HepG2 (cell line): ENCODE results near the gene MBLAC2. TPM values are rescaled to one million over a fixed set of nuclear protein-coding genes. Genes with fewer than 3 reads are reported as not detected.

Experiments used
- ARHGAP35 ChIP-seq: sonication (generic); formaldehyde crosslinking; IDR thresholded peaks from 2 replicates; pipeline ENCODE4 v1.9.0; 2022; ENCODE audit warnings: mild to moderate bottlenecking, inconsistent platforms, moderate library complexity, missing genetic modification reagents, borderline replicate concordance
- CBX5 ChIP-seq: sonication (generic); formaldehyde crosslinking; IDR thresholded peaks from 2 replicates; pipeline ENCODE4 v1.4.0; 2020; ENCODE audit warnings: missing genetic modification reagents, borderline replicate concordance
- CHCHD3 ChIP-seq: sonication (generic); formaldehyde crosslinking; IDR thresholded peaks from 2 replicates; pipeline ENCODE4 v1.8.0; 2022; ENCODE audit warnings: mild to moderate bottlenecking, missing genetic modification reagents, moderate library complexity
- ELF4 ChIP-seq: sonication (generic); formaldehyde crosslinking; IDR thresholded peaks from 2 replicates; pipeline ENCODE4 v1.5.0; 2020; ENCODE audit warnings: missing genetic modification reagents, mild to moderate bottlenecking, moderate library complexity, borderline replicate concordance
- ETV6 ChIP-seq: sonication (generic); formaldehyde crosslinking; conservative IDR thresholded peaks from 2 replicates; pipeline ENCODE4 v1.4.0; 2020; ENCODE audit warnings: missing genetic modification reagents
- GATA4 ChIP-seq: sonication (generic); IDR thresholded peaks from 2 replicates; pipeline ENCODE4 v1.6.1; 2016; ENCODE audit warnings: antibody characterized with exemption, low read depth, borderline replicate concordance
- MED13 ChIP-seq: sonication (generic); formaldehyde crosslinking; IDR thresholded peaks from 2 replicates; pipeline ENCODE4 v1.5.0; 2020; ENCODE audit warnings: missing genetic modification reagents
- MTF2 ChIP-seq: sonication (generic); formaldehyde crosslinking; IDR thresholded peaks from 2 replicates; pipeline ENCODE4 v1.5.0; 2020; ENCODE audit warnings: missing genetic modification reagents, borderline replicate concordance
- NR2C2 ChIP-seq: sonication (generic); formaldehyde crosslinking; IDR thresholded peaks from 2 replicates; pipeline ENCODE4 v1.4.0; 2020; ENCODE audit warnings: missing genetic modification reagents, mild to moderate bottlenecking, moderate library complexity, borderline replicate concordance
- PHF5A ChIP-seq: IDR thresholded peaks from one replicate; pipeline ENCODE4 v1.6.1; 2018; ENCODE audit warnings: low read depth, missing genetic modification reagents; ENCODE audit not compliant: unreplicated experiment
- STAG1 ChIP-seq: sonication (generic); formaldehyde crosslinking; IDR thresholded peaks from 2 replicates; pipeline ENCODE4 v1.4.0; 2020; ENCODE audit warnings: missing genetic modification reagents
- TBP ChIP-seq: sonication (generic); formaldehyde crosslinking; IDR thresholded peaks from 2 replicates; pipeline ENCODE4 v1.5.0; 2020; ENCODE audit warnings: missing genetic modification reagents
- ZBTB42 ChIP-seq: sonication (generic); formaldehyde crosslinking; IDR thresholded peaks from 2 replicates; pipeline ENCODE4 v1.5.0; 2020; ENCODE audit warnings: mild to moderate bottlenecking, missing genetic modification reagents
- polyA plus RNA-seq, 8 experiments: library from polyadenylated mRNA; depleted of rRNA in 3 of 8; stranded (reverse) in 7 of 8; unstranded in 1 of 8; fragments of >200 nt; fragmentation: Illumina TruSeq in 4 of 8; extraction: Trizol in 4 of 8; gene quantifications; 2 replicates each; pipeline versions ENCODE4 v1.2.1 to v1.2.3, GENCODE V29; 2011 to 2016; ENCODE audit warnings: low read depth in 4 of 8, missing spikeins in 1 of 8, mixed read lengths in 1 of 8; ENCODE audit not compliant: insufficient read depth in 1 of 8
- total RNA-seq, 5 experiments: library from RNA; depleted of rRNA; stranded (reverse); fragments of >200 nt; fragmentation: Illumina TruSeq; extraction: Trizol; gene quantifications; 2 replicates each; pipeline ENCODE4 v1.2.3, GENCODE V29; 2016; ENCODE audit warnings: low read depth in 1 of 5
- TF ChIP-seq, protein P1 (sequence below): sonication (generic); formaldehyde crosslinking; IDR thresholded peaks from 2 replicates; pipeline ENCODE4 v1.4.0; 2020; ENCODE audit warnings: missing genetic modification reagents
- TF ChIP-seq, protein P2 (sequence below): sonication (generic); formaldehyde crosslinking; IDR thresholded peaks from 2 replicates; pipeline ENCODE4 v1.4.0; 2020; ENCODE audit warnings: missing genetic modification reagents, borderline replicate concordance
- TF ChIP-seq, protein P3 (sequence below): sonication (generic); formaldehyde crosslinking; IDR thresholded peaks from 2 replicates; pipeline ENCODE4 v1.8.0; 2022; ENCODE audit warnings: mild to moderate bottlenecking, missing genetic modification reagents, moderate library complexity
- TF ChIP-seq, protein P4 (sequence below): sonication (generic); formaldehyde crosslinking; IDR thresholded peaks from 2 replicates; pipeline ENCODE4 v1.5.0; 2020; ENCODE audit warnings: missing genetic modification reagents
- TF ChIP-seq, protein P5 (sequence below): sonication (generic); formaldehyde crosslinking; IDR thresholded peaks from 2 replicates; pipeline ENCODE4 v1.5.0; 2020; ENCODE audit warnings: missing genetic modification reagents

Gene MBLAC2
- total and polyA plus RNA-seq, 2 of the 13 experiments (the other 11 are each of a cell fraction or from before 2014, with no cell fraction given) = 2.9 to 4.1 TPM

DNA sequence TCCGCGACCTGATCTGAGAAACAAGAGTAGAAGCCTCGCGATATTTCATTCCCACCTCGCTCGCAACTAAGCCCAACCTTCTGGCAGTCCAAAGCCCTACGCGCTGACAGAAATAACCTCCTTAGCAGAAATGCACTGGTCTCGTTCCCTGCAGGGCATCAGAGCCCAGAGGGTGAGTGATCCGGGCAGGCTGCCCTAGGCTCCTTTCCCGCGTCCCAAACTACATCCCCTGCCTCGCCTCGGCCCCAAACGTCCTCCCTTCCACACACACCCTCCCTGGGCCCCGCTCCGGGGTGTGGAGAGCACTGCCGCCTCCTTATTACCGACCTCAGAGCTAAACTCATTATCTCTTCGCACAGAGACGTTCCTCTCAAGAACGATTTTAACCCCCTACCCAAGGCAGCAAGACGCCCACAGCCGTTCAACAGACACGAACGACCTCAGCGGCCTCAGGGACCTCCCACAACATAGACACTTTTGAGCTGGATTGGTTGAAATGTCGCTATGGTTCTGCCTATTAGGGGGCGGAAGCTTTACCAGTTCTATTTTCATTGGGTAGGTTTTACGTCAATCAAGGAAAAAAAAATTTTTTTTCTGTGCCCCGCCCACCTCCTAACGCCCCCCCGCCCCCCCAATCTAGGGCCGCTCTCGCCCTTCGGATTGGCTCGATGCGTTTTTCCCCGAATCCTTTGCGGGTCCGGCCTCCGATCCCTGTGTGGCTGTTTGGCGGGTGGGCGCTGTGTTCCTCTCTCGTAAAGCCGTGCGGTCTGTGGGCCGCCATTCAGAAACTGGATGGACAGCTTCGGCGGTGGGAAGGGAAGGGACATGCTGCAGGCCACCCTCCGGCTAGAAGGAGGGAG is 65.0 kb downstream of the MBLAC2 start, which contains the start of gene CETN3 (continued):
- TF ChIP-seq, protein P1, sequence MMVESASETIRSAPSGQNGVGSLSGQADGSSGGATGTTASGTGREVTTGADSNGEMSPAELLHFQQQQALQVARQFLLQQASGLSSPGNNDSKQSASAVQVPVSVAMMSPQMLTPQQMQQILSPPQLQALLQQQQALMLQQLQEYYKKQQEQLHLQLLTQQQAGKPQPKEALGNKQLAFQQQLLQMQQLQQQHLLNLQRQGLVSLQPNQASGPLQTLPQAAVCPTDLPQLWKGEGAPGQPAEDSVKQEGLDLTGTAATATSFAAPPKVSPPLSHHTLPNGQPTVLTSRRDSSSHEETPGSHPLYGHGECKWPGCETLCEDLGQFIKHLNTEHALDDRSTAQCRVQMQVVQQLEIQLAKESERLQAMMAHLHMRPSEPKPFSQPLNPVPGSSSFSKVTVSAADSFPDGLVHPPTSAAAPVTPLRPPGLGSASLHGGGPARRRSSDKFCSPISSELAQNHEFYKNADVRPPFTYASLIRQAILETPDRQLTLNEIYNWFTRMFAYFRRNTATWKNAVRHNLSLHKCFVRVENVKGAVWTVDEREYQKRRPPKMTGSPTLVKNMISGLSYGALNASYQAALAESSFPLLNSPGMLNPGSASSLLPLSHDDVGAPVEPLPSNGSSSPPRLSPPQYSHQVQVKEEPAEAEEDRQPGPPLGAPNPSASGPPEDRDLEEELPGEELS (CRISPR knock-in tag) = peak; percentile 30; the same call in 1 of the 2 replicates
- TF ChIP-seq CBX5 (CRISPR knock-in tag) = peak; percentile 83
- peak; percentile 41 for TF ChIP-seq PHF5A (CRISPR knock-in tag)
- TF ChIP-seq, protein P2, sequence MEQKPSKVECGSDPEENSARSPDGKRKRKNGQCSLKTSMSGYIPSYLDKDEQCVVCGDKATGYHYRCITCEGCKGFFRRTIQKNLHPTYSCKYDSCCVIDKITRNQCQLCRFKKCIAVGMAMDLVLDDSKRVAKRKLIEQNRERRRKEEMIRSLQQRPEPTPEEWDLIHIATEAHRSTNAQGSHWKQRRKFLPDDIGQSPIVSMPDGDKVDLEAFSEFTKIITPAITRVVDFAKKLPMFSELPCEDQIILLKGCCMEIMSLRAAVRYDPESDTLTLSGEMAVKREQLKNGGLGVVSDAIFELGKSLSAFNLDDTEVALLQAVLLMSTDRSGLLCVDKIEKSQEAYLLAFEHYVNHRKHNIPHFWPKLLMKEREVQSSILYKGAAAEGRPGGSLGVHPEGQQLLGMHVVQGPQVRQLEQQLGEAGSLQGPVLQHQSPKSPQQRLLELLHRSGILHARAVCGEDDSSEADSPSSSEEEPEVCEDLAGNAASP (CRISPR knock-in tag) = 0 out of 2 replicates have a peak, but pooled peaks have one; percentile 40
- TF ChIP-seq GATA4 = peak; percentile 66
- TF ChIP-seq ELF4 (CRISPR knock-in tag) = peak; percentile 53; the same call in 1 of the 2 replicates
- TF ChIP-seq, protein P3, sequence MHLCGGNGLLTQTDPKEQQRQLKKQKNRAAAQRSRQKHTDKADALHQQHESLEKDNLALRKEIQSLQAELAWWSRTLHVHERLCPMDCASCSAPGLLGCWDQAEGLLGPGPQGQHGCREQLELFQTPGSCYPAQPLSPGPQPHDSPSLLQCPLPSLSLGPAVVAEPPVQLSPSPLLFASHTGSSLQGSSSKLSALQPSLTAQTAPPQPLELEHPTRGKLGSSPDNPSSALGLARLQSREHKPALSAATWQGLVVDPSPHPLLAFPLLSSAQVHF = no peak
- TF ChIP-seq STAG1 (CRISPR knock-in tag) = no peak
- TF ChIP-seq ETV6 (CRISPR knock-in tag) = 0 out of 2 replicates have a peak, but pooled peaks have one; percentile 29
- no peak for TF ChIP-seq MED13
- no peak for TF ChIP-seq TBP (CRISPR knock-in tag)
- 0 out of 2 replicates have a peak, but pooled peaks have one; percentile 3 for TF ChIP-seq NR2C2 (CRISPR knock-in tag)
- TF ChIP-seq CHCHD3 (CRISPR knock-in tag) = 0 out of 2 replicates have a peak, but pooled peaks have one; percentile 56
- peak; percentile 66; the same call in 1 of the 2 replicates for TF ChIP-seq ARHGAP35 (CRISPR knock-in tag)
- TF ChIP-seq, protein P4, sequence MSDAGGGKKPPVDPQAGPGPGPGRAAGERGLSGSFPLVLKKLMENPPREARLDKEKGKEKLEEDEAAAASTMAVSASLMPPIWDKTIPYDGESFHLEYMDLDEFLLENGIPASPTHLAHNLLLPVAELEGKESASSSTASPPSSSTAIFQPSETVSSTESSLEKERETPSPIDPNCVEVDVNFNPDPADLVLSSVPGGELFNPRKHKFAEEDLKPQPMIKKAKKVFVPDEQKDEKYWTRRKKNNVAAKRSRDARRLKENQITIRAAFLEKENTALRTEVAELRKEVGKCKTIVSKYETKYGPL (CRISPR knock-in tag) = no peak
- TF ChIP-seq, protein P5, sequence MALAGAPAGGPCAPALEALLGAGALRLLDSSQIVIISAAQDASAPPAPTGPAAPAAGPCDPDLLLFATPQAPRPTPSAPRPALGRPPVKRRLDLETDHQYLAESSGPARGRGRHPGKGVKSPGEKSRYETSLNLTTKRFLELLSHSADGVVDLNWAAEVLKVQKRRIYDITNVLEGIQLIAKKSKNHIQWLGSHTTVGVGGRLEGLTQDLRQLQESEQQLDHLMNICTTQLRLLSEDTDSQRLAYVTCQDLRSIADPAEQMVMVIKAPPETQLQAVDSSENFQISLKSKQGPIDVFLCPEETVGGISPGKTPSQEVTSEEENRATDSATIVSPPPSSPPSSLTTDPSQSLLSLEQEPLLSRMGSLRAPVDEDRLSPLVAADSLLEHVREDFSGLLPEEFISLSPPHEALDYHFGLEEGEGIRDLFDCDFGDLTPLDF = peak; percentile 39; the same call in 1 of the 2 replicates
- TF ChIP-seq MTF2 (CRISPR knock-in tag) = no peak
- no peak for TF ChIP-seq ZBTB42 (CRISPR knock-in tag)
